Putamen (tissue), 1 donor: Measurements from ENCODE around the gene ATRN.
"Not testable (repeated sequence)": the region's sequence is repeated elsewhere in the genome, so short reads cannot be mapped to it uniquely, and the experiment has no call there.

ENCODE experiments used
- DNase-seq: peaks from one replicate; pipeline ENCODE4 v3.0.0-alpha.2; 2016; ENCODE audit warnings: low spot score

Gene ATRN

GRCh38 chr20:3563548-3564177 is 92.8 kb downstream of the ATRN start:
- no peak for DNase-seq

- DNase-seq, result no peak
These were observed 95.0 kb downstream of the ATRN start for GRCh38 chr20:3565851-3566250.

GRCh38 chr20:3572151-3572550 is 101.3 kb downstream of the ATRN start:
- no peak for DNase-seq

GRCh38 chr20:3576363-3576762 is 105.5 kb downstream of the ATRN start:
- DNase-seq, result no peak

- peak; percentile 10 for DNase-seq
These were observed 106.5 kb downstream of the ATRN start for GRCh38 chr20:3577366-3577765.

GRCh38 chr20:3580412-3580811 is 109.6 kb downstream of the ATRN start:
- no peak for DNase-seq

GRCh38 chr20:3583765-3584164 is 112.9 kb downstream of the ATRN start:
- DNase-seq, result no peak

GRCh38 chr20:3586093-3586492 is 115.3 kb downstream of the ATRN start:
- no peak for DNase-seq

GRCh38 chr20:3590164-3590563 is 119.3 kb downstream of the ATRN start:
- DNase-seq, result no peak

- DNase-seq, result no peak
These were observed 122.1 kb downstream of the ATRN start for GRCh38 chr20:3592931-3593330.

- no peak for DNase-seq
These were observed 124.7 kb downstream of the ATRN start for GRCh38 chr20:3595541-3595940.

- no peak for DNase-seq
These were observed 132.3 kb downstream of the ATRN start for GRCh38 chr20:3603108-3603507.

GRCh38 chr20:3605386-3605886 is 134.6 kb downstream of the ATRN start:
- not testable (repeated sequence) for DNase-seq

- no peak for DNase-seq
These were observed 135.2 kb downstream of the ATRN start for GRCh38 chr20:3606021-3606420.

- DNase-seq, result no peak
These were observed 141.1 kb downstream of the ATRN start for GRCh38 chr20:3611901-3612300.

GRCh38 chr20:3612795-3613572 is 142.2 kb downstream of the ATRN start:
- DNase-seq, result no peak

GRCh38 chr20:3613821-3614440 is 143.1 kb downstream of the ATRN start:
- DNase-seq, result no peak

- DNase-seq, result no peak
These were observed 143.6 kb downstream of the ATRN start for GRCh38 chr20:3614466-3614865.

- not testable (repeated sequence) for DNase-seq
These were observed 144.5 kb downstream of the ATRN start for GRCh38 chr20:3615171-3615840.

GRCh38 chr20:3616250-3616649 is 145.4 kb downstream of the ATRN start:
- DNase-seq, result no peak

- no peak for DNase-seq
These were observed 150.3 kb downstream of the ATRN start for GRCh38 chr20:3621111-3621510.

- no peak for DNase-seq
These were observed 151.6 kb downstream of the ATRN start for GRCh38 chr20:3622406-3622805.

- DNase-seq, result no peak
These were observed 156.7 kb downstream of the ATRN start for GRCh38 chr20:3627476-3627875.
